CD14-positive monocyte (primary cell): Measurements from ENCODE around the gene DENND1A. TPM values are rescaled to one million over a fixed set of nuclear protein-coding genes. Genes with fewer than 3 reads are reported as not detected.

ENCODE experiments used
- DNase-seq, 3 donors: peaks; one replicate each; pipeline ENCODE4 v3.0.0-alpha.2; 2011 to 2022
- H2AFZ ChIP-seq: 2 replicates; pipeline ENCODE4 v1.6.0; 2012; ENCODE audit warnings: mild to moderate bottlenecking, low read depth, low read length, inconsistent platforms; ENCODE audit not compliant: insufficient read depth, poor library complexity, severe bottlenecking
- H3K27ac ChIP-seq, 2 donors: 1 replicate in 1 of 2; 2 replicates in 1 of 2; pipeline ENCODE4 v1.5.1; 2012 to 2013; ENCODE audit warnings: low read length in 2 of 2, control low read depth in 1 of 2, inconsistent platforms in 1 of 2, low read depth in 1 of 2, mild to moderate bottlenecking in 1 of 2
- H3K27me3 ChIP-seq, 2 donors: one replicate each; pipeline versions ENCODE4 v1.6.0 to v1.6.1; 2011 to 2013; ENCODE audit warnings: low read length in 2 of 2; ENCODE audit not compliant: control insufficient read depth in 2 of 2, insufficient read depth in 2 of 2
- H3K36me3 ChIP-seq, 2 donors: replicated peaks in 1 of 2; 1 replicate in 1 of 2; 2 replicates in 1 of 2; pipeline versions ENCODE4 v1.5.1 to v1.6.1; 2012 to 2013; ENCODE audit warnings: low read length in 2 of 2, control low read depth in 1 of 2, inconsistent platforms in 1 of 2, mild to moderate bottlenecking in 1 of 2; ENCODE audit not compliant: insufficient read depth in 2 of 2, control insufficient read depth in 1 of 2
- H3K4me1 ChIP-seq, 2 donors: 1 replicate in 1 of 2; 2 replicates in 1 of 2; pipeline versions ENCODE4 v1.5.1 to v1.6.1; 2012 to 2013; ENCODE audit warnings: low read length in 2 of 2, control low read depth in 1 of 2, inconsistent platforms in 1 of 2, mild to moderate bottlenecking in 1 of 2, moderate library complexity in 1 of 2; ENCODE audit not compliant: insufficient read depth in 2 of 2, control insufficient read depth in 1 of 2
- H3K4me2 ChIP-seq: replicated peaks from 2 replicates; pipeline ENCODE3; 2012; ENCODE audit warnings: low read length, moderate library complexity, mild to moderate bottlenecking; ENCODE audit not compliant: poor library complexity, severe bottlenecking; ENCODE audit errors: extremely low read depth
- H3K4me3 ChIP-seq, 3 experiments: fragments of 200-600 bp in 1 of 3; sonication (generic) in 1 of 3; replicated peaks in 1 of 3; 1 replicate in 2 of 3; 2 replicates in 1 of 3; pipeline ENCODE4 v1.5.1; 2011 to 2013; ENCODE audit warnings: low read length in 3 of 3, mild to moderate bottlenecking in 3 of 3, control low read depth in 2 of 3, low read depth in 2 of 3, inconsistent platforms in 1 of 3, moderate library complexity in 1 of 3
- H3K79me2 ChIP-seq: 2 replicates; pipeline ENCODE4 v1.6.0; 2012; ENCODE audit warnings: mild to moderate bottlenecking, control low read depth, inconsistent platforms, low read length, moderate library complexity; ENCODE audit not compliant: insufficient read depth
- H3K9ac ChIP-seq: 2 replicates; pipeline ENCODE4 v1.6.0; 2017; ENCODE audit warnings: low read length, mild to moderate bottlenecking; ENCODE audit not compliant: insufficient read depth, poor library complexity, severe bottlenecking
- H3K9me3 ChIP-seq, 2 donors: replicated peaks in 1 of 2; 1 replicate in 1 of 2; 2 replicates in 1 of 2; pipeline versions ENCODE4 v1.5.1 to v1.6.1; 2012 to 2013; ENCODE audit warnings: low read length in 2 of 2, control low read depth in 1 of 2; ENCODE audit not compliant: control insufficient read depth in 1 of 2, insufficient read depth in 1 of 2
- H4K20me1 ChIP-seq: 2 replicates; pipeline ENCODE4 v1.6.0; 2012; ENCODE audit warnings: mild to moderate bottlenecking, low read length, control low read depth, moderate library complexity; ENCODE audit not compliant: insufficient read depth
- H3K27ac Mint-ChIP-seq, 7 donors: one replicate each; pipeline ENCODE4 v1.8.0; 2020; ENCODE audit warnings: mild to moderate bottlenecking in 7 of 7, mixed read lengths in 7 of 7, moderate library complexity in 6 of 7, inconsistent platforms in 2 of 7
- H3K27me3 Mint-ChIP-seq, 3 donors: one replicate each; pipeline ENCODE4 v1.8.0; 2021 to 2022; ENCODE audit warnings: low read depth in 3 of 3, mild to moderate bottlenecking in 3 of 3, mixed read lengths in 3 of 3, moderate library complexity in 3 of 3, inconsistent platforms in 1 of 3
- H3K36me3 Mint-ChIP-seq, 2 donors: one replicate each; pipeline ENCODE4 v1.8.0; 2020; ENCODE audit warnings: mixed read lengths in 2 of 2, inconsistent platforms in 1 of 2, mild to moderate bottlenecking in 1 of 2
- H3K4me1 Mint-ChIP-seq: one replicate; pipeline ENCODE4 v1.8.0; 2020; ENCODE audit warnings: mild to moderate bottlenecking, mixed read lengths
- H3K4me3 Mint-ChIP-seq, 2 donors: one replicate each; pipeline ENCODE4 v1.8.0; 2020; ENCODE audit warnings: mild to moderate bottlenecking in 2 of 2, mixed read lengths in 2 of 2, moderate library complexity in 1 of 2
- H3K9me3 Mint-ChIP-seq, 7 donors: one replicate each; pipeline ENCODE4 v1.8.0; 2020 to 2022; ENCODE audit warnings: mixed read lengths in 7 of 7, mild to moderate bottlenecking in 6 of 7, moderate library complexity in 6 of 7, inconsistent platforms in 2 of 7
- CTCF ChIP-seq: fragments of 200-600 bp; IDR thresholded peaks from one replicate; pipeline ENCODE4 v1.8.0; 2022; ENCODE audit warnings: antibody characterized with exemption, mild to moderate bottlenecking
- WGBS: methylation state at CpG from one replicate; pipeline ENCODE4 v1.1.5; 2013; ENCODE audit warnings: missing lambda C conversion rate; ENCODE audit not compliant: insufficient coverage; 5-methylcytosine and 5-hydroxymethylcytosine counted together
- intact Hi-C, 2 donors: fragments of 100-400 bp; cut with micrococcal nuclease; formaldehyde crosslinking; loops; one replicate each; pipeline versions ENCODE4 v1.15.0 to v1.15.1; 2023
- polyA plus RNA-seq, 3 donors: library from polyadenylated mRNA; depleted of rRNA in 1 of 3; unstranded in 2 of 3; stranded (reverse) in 1 of 3; fragments of 300-500 nt in 2 of 3; fragments of >200 nt in 1 of 3; fragmentation: Illumina TruSeq in 2 of 3; gene quantifications; 1 replicate in 2 of 3; 2 replicates in 1 of 3; pipeline ENCODE4 v1.2.3, GENCODE V29; 2012 to 2021

DENND1A gene
- polyA plus RNA-seq, 3 donors = 24.8 to 73.0 (median 29.4) TPM

DNA sequence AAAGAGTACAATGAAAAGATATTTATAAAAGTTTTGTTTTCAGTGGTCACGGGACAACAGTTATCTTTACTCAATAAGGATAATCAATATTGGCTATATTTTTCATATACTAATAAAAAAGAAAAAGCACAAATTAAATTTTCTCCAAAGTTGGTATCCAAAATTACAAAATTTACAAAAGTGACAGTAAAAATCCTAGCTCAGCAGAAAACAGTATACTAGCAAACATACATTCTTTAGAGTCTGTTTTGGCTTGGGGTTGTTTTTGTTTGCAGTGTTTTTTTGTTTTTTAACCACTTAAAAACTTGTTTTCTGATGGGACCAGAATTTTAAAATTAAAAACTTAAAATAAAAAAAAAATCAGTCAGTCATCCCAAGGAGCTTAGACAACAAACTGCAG is 183.2 kb downstream of the DENND1A start:
- peaks cover 98% of the 10 kb centered on the region for H4K20me1 ChIP-seq
- no peaks in the 10 kb centered on the region for H3K9me3 ChIP-seq
- Mint-ChIP-seq H3K27me3 (no peaks in the 10 kb centered on the region), H3K4me1 (peaks cover 36% of the 10 kb centered on the region), H3K4me3 (no peak overlapping the region), H3K36me3 (peaks cover 19 to 31% of the 10 kb centered on the region in 2 donors), H3K9me3 (no peaks in the 10 kb centered on the region), H3K27ac (no peak overlapping the region)
- no peak overlapping the region for H3K27ac ChIP-seq
- no peak overlapping the region for H3K9ac ChIP-seq
- peaks cover 43% of the 10 kb centered on the region for H3K79me2 ChIP-seq
- H3K4me2 ChIP-seq = no peak overlapping the region
- WGBS = no CpG with 5 or more reads among the region's 1 CpG
- no peak overlapping the region for H2AFZ ChIP-seq
- intact Hi-C loops = no loop called here
- H3K4me1 ChIP-seq = peaks cover 18 to 23% of the 10 kb centered on the region in 2 donors
- H3K4me3 ChIP-seq = no peak overlapping the region
- TF ChIP-seq CTCF = no peak
- peaks cover 2 to 47% of the 10 kb centered on the region in 2 donors for H3K36me3 ChIP-seq
- no peak for DNase-seq
- no peaks in the 10 kb centered on the region for H3K27me3 ChIP-seq

- peaks cover 26 to 31% of the 10 kb centered on the region in 2 donors for H3K4me1 ChIP-seq
- DNase-seq = no peak
- no peak overlapping the region for H3K4me3 Mint-ChIP-seq
- peaks cover 0 to 39% of the 10 kb centered on the region in 2 donors for H3K36me3 ChIP-seq
- no peaks in the 10 kb centered on the region for H3K27me3 ChIP-seq
- no peak overlapping the region for H2AFZ ChIP-seq
- no peaks in the 10 kb centered on the region for H3K9me3 Mint-ChIP-seq
- peaks cover 40% of the 10 kb centered on the region for H3K79me2 ChIP-seq
- H3K27ac ChIP-seq = no peak overlapping the region
- H3K4me2 ChIP-seq = no peak overlapping the region
- no peak overlapping the region for H3K4me3 ChIP-seq
- H3K27ac Mint-ChIP-seq = no peak overlapping the region
- intact Hi-C loops = no loop called here
- peaks cover 39% of the 10 kb centered on the region for H3K4me1 Mint-ChIP-seq
- no peak overlapping the region for H3K9ac ChIP-seq
- no peaks in the 10 kb centered on the region for H3K9me3 ChIP-seq
- H3K27me3 Mint-ChIP-seq = no peaks in the 10 kb centered on the region
- WGBS = no CpG with 5 or more reads among the region's 1 CpG
- peaks cover 98% of the 10 kb centered on the region for H4K20me1 ChIP-seq
- TF ChIP-seq CTCF = no peak
- peaks cover 12 to 23% of the 10 kb centered on the region in 2 donors for H3K36me3 Mint-ChIP-seq
Measured at GRCh38 chr9:123745933-123746332, 184.0 kb downstream of the DENND1A start.
